G401.6 (cell line): ENCODE measurements around the gene GLE1.
"Not testable (repeated sequence)": the region's sequence is repeated elsewhere in the genome, so short reads cannot be mapped to it uniquely, and the experiment has no call there.

Experiments used
- FAIRE-seq: peaks from 2 replicates; lab custom pipeline; 2012; peaks lifted over from hg19 to GRCh38; lab: Jason Lieb, UNC

GLE1 gene

GRCh38 chr9:128495804-128496417, 8.6 kb upstream of the GLE1 start:
- no peak for FAIRE-seq

DNA sequence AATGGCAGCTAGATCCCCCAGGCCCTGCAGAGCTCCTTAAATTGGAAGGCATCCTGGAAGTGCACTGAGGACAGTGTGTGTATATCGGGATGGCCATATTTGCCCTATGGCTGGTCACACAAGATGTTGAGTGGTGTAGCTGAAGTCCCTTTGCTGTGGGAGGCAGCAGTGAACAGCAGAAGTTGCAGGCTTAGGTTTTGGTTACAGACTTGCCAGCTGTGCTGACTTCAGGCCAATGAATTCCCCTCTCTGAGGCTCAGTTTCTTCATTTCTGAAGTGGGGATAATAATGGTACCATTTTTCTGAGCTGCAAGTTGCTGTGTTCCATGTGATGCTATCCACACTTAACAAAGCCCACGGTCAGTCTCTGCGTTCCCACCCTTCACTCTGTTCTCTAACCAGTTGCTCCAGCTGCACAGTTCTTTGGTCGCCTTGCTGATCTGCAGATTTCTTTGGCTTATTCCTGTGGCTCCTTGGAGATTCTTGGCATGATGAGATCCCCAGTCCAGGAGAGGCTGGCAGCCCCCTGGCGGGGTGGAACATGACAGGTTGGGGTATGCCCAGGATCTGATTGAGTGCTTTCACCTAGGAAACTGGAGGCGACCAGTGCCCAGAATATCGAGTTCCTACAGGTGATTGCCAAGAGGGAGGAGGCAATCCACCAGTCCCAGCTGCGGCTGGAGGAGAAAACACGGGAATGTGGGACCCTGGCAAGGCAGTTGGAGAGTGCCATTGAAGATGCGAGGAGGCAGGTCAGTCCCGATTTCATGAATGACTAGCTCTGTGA, 6.5 kb upstream of the GLE1 start:
- no peak for FAIRE-seq

DNA sequence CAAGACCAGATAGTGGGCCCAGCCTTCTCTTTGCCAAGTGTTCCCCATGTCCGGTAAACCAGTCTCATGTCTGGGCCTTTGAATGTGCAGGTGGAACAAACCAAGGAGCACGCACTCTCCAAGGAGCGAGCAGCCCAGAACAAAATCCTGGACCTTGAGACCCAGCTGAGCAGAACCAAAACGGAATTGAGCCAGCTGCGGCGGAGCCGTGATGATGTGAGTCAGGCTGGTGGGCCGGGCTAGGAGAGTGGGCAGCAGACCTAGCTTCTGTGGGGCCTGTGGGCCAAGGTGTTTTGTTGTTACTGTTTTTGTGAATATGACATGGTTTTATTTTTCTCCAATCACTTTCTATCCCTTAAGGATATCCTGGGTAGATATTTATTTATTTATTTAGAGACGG, 5.6 kb upstream of the GLE1 start:
- FAIRE-seq, result no peak

DNA sequence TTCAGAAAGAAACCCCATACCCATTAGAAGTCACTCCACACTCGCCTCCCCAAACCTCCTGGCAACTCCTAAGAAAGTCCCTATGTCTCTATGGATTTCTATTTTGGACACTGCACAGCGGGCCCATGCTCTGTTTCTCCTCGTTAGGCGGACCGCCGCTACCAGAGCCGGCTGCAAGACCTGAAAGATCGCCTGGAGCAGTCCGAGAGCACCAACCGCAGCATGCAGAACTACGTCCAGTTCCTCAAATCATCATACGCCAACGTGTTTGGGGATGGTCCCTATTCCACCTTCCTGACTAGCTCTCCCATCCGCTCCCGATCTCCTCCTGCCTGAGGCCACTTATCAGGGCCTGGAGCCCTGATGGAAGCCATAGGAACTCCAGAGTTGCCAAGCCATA, 4.6 kb upstream of the GLE1 start:
- no peak for FAIRE-seq

GRCh38 chr9:128503415-128503825, 1.1 kb upstream of the GLE1 start:
- not testable (repeated sequence) for FAIRE-seq

- FAIRE-seq, result no peak
Observed at GRCh38 chr9:128503870-128504269, 649 bp upstream of the GLE1 start.

DNA sequence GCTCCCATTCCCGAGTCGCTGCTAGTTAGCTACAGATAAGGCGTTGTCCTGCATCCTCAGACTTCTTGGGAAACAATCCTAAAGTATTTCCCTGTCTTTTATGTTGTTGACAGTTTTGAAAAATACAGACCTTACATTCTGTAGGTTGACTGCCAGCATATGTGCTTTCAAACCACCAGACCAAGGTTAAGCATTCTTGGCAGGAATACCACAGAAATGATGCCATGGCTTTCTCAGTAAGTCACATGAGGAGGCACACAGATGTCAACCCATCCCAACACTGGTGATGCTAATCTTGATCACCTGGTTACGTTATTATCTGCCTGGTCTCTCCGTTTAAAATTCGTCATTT, 871 bp downstream of the GLE1 start:
- no peak for FAIRE-seq

DNA sequence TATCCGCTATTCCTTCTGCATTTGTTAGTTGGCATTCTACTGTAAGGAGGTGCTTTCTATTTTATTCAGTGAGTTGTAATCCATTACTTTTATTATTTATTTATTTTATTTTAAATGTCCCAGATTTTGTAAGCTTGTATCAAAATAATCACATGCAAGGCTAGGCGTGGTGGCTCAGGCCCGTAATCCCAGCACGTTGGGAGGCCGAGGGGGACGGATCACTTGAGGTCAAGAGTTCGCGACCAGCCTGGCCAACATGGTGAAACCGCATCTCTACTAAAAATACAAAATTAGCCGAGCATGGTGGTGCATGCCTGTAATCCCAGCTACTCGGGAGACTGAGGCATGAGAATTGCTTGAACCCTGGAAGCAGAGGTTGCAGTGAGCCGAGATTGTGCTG, 1.4 kb downstream of the GLE1 start:
- not testable (repeated sequence) for FAIRE-seq

DNA sequence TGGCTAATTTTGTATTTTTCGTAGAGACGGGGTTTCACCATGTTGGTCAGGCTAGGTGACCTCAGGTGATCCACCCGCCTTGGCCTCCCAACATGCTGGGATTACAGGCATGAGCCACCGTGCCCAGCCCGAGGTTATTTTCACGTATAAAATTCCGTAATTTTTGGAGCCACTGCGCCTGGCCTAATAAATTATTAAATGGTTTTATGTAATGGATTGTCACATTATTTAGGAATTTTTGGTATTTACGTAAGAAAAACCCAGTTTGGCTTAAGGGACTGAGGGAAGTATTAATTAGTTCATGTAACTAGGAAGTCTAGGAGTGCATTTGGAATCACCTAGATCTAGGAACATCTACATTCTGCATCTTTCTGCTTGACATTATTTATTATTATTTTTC, 8.3 kb downstream of the GLE1 start:
- FAIRE-seq, result no peak

GRCh38 chr9:128521956-128522355, 17.4 kb downstream of the GLE1 start:
- FAIRE-seq, result no peak

GRCh38 chr9:128523199-128523925, 18.8 kb downstream of the GLE1 start:
- FAIRE-seq, result no peak

DNA sequence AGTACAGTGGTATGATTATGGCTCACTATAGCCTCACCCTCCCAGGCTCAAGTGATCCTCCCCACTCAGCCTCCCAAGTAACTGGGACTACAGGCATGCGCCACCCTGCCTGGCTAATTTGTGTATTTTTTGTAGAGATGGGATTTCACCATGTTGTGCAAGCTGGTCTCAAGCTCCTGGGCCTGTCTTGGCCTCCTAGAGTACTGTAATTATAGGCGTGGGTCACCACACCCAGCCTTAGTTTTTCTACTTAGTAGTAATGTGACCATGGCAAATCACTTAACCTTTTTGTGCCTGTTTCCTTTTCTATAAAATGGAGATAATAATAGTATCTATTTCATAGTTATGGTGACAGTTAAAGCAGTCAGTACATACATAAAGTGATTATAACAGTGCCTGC, 22.2 kb downstream of the GLE1 start:
- no peak for FAIRE-seq

DNA sequence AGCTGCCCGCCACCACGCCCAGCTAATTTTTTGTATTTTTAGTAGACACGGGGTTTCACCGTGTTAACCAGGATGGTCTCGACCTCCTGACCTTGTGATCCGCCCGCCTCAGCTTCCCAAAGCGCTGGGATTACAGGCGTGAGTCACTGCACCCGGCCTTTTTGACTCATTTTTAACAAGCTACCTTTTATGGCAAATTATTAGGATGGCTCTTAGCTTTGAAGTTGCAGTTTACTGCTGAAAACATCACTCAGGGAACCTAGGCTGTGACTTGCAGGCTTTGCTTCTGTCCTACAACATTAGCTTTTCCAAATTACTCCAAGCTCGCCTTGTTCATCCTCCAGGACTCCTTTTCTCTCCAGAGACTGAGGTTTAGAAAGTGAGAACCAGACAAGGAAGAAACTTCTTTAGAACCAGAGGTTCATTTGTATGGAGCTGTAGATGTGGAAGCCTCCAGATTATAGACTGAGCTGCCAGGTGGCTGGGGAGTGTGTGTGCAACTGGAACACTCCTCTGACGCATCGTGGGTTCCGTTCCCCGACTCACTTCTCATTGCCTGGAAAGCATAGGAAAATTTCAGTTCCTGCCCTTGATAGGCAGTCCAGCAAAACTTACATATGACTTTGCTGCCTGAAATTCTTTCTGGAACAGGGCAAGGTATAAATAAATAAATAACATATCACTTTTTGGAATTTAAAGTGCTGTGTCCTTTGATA, 24.1 kb downstream of the GLE1 start:
- no peak for FAIRE-seq

- no peak for FAIRE-seq
Observed at GRCh38 chr9:128529191-128529590, 24.7 kb downstream of the GLE1 start.

DNA sequence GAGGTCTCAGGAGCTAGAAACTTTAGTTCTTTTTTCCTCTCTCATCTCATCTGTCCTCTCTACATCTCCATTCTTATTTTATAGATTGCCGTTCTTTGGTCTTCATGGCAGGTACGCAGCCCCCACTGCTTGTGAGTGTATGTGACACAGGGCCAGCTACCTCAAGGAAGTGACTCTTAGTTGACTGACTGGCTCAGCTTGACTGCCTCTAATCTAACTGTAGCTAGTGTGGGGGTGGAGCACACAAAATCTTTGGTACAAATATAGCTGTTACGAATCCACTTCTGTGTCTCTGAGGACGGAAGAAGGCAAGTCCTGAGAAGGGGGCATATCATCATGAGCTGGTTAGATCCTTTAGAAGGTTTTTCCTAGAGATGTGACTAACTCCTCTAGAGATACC, 28.1 kb downstream of the GLE1 start:
- FAIRE-seq, result no peak

GRCh38 chr9:128540634-128541360, 36.3 kb downstream of the GLE1 start:
- no peak for FAIRE-seq

- no peak for FAIRE-seq
Observed at GRCh38 chr9:128546504-128546903, 42.0 kb downstream of the GLE1 start.

DNA sequence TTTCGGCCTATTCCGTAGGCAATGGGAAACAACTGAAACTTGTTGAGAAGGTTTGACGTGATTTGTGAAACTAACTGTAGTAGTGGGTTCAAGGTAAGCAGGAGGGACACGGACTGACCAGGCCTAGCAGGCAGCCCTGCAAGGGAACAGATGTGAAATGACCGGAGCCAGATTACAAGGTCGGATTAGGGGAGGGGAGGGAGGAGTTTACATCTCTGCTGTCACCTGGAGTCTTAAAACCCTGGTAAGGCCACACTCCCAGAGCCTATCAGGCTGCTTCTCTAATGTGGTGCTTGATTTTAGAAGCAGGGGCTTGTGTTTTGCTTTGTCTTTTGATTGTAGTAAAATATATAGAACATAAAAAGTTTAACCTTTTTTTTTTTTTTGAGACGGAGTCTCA, 44.4 kb downstream of the GLE1 start:
- FAIRE-seq, result no peak

- no peak for FAIRE-seq
Observed at GRCh38 chr9:128550226-128550625, 45.7 kb downstream of the GLE1 start.

DNA sequence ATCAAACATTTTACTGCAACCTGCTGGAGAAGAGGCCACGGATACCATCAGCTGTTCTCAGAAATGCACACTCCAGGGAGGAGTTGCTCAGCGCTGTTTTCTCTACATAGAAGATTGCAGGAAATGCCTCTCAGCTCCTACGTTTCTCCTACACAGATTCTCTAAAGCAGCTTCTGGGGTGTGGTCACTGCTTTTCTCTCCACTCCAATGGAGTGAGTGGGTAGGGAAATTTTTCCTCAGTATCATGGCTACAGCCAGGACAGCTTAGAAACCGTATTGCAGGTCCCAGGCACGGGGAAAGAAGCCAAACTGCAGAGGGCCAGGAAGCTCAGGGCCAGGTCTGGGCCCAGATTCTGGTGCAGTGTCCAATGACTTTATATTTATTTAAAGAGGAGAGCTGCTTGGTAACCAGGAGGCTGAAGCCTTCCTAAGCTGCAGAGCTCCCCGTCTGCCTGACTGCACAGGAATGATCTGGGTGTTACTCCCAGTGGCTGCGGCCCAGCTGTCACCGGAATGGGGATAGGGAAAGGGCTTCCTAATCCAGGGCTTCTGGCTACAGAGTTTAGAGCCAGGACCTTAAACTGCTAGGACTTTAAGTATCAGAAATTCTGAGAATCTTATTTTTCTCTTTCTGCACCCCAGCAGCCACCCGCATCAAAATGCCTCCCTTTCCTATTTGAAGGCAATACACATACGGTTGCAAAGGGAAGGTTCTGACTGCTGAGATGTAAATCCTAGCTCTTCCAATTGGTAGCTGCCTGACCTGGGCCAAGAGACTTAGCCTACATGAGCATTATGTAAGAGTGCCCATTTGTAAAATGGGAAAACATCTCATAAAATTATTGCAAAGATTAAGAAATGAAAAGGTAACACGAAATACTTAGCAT, 46.5 kb downstream of the GLE1 start:
- FAIRE-seq, result no peak

GRCh38 chr9:128551657-128552152, 47.2 kb downstream of the GLE1 start:
- FAIRE-seq, result no peak
